Spleen (tissue), 7 donors: ENCODE data around the gene CLDN6.

ENCODE experiments used
- POLR2A ChIP-seq, 3 donors: fragments of 450-650 bp; IDR thresholded peaks; one replicate each; pipeline ENCODE4 v1.5.1; 2017; ENCODE audit warnings: antibody characterized with exemption in 3 of 3, mild to moderate bottlenecking in 1 of 3
- POLR2AphosphoS5 ChIP-seq, 3 donors: sonication (generic); formaldehyde crosslinking; IDR thresholded peaks; one replicate each; pipeline ENCODE4 v1.5.1; 2017; ENCODE audit warnings: antibody characterized with exemption in 3 of 3
- TF ChIP-seq, protein P1 (sequence below), 11 experiments: fragments of 200-600 bp in 7 of 11; fragments of 450-650 bp in 4 of 11; sonication (generic) in 4 of 11; IDR thresholded peaks in 8 of 11; conservative IDR thresholded peaks in 3 of 11; 1 replicate in 7 of 11; 2 replicates in 4 of 11; pipeline versions ENCODE4 v1.4.0 to v1.8.0; 2016 to 2021; ENCODE audit warnings: antibody characterized with exemption in 11 of 11, inconsistent platforms in 4 of 11, mild to moderate bottlenecking in 1 of 11
- donor health status: DM: no; HTN: no; CAD: no; lungs with moderate emphysema.
- donor health status: DM: no; HTN: no; CAD: no.
- donor health status: DM: no; HTN: no; CAD: no.

DNA sequence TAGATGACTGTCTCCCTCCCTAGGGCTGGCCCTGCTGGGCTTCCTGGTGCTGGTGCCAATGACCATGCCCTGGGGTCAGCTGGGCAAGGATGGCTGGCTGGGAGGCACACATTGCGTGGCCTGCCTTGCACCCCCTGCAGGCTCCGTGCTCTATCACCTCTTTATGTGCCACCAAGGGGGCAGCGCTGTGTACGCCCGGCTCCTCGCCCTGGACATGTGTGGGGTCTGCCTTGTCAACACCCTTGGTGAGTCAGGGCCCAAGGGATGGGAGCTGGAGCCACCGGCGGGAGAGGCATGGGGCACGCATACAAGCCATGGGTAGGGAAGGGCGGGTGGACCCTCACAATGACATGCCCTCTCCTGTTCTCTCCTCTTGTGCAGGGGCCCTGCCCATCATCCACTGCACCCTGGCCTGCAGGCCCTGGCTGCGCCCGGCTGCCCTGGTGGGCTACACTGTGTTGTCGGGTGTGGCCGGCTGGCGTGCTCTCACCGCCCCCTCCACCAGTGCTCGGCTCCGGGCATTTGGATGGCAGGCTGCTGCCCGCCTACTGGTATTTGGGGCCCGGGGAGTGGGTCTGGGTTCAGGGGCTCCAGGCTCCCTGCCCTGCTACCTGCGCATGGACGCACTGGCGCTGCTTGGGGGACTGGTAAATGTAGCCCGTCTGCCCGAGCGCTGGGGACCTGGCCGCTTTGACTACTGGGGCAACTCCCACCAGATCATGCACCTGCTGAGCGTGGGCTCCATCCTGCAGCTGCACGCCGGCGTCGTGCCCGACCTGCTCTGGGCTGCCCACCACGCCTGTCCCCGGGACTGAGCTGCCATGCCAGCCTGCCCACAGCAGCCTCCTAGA is 46.6 kb downstream of the CLDN6 start:
- TF ChIP-seq, protein P1, sequence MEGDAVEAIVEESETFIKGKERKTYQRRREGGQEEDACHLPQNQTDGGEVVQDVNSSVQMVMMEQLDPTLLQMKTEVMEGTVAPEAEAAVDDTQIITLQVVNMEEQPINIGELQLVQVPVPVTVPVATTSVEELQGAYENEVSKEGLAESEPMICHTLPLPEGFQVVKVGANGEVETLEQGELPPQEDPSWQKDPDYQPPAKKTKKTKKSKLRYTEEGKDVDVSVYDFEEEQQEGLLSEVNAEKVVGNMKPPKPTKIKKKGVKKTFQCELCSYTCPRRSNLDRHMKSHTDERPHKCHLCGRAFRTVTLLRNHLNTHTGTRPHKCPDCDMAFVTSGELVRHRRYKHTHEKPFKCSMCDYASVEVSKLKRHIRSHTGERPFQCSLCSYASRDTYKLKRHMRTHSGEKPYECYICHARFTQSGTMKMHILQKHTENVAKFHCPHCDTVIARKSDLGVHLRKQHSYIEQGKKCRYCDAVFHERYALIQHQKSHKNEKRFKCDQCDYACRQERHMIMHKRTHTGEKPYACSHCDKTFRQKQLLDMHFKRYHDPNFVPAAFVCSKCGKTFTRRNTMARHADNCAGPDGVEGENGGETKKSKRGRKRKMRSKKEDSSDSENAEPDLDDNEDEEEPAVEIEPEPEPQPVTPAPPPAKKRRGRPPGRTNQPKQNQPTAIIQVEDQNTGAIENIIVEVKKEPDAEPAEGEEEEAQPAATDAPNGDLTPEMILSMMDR (IDR thresholded peaks at IDR 0.05 in 8 of 11, conservative IDR thresholded peaks at IDR 0.05 in 3 of 11), result no peak
- TF ChIP-seq POLR2AphosphoS5 (IDR thresholded peaks at IDR 0.05) (no peak), POLR2A (IDR thresholded peaks at IDR 0.05) (no peak)
